Heart right ventricle (tissue), 16 donors: ENCODE results near the gene UBR2. TPM values are rescaled to one million over a fixed set of nuclear protein-coding genes. Genes with fewer than 3 reads are reported as not detected.
"Not testable (repeated sequence)": the region's sequence is repeated elsewhere in the genome, so short reads cannot be mapped to it uniquely, and the experiment has no call there.

Source experiments
- ATAC-seq, 8 donors: fragments of 200-7000 bp; cut with Tn5 transposase; one replicate each; pipeline ENCODE4 v1.9.1; 2020; ENCODE audit warnings: mild to moderate bottlenecking in 8 of 8, moderate library complexity in 8 of 8, moderate number of reproducible peaks in 1 of 8
- DNase-seq, 2 donors: peaks; one replicate each; pipeline ENCODE4 v3.0.0-alpha.2; 2020
- H3K27ac ChIP-seq, 10 donors: fragments of 200-600 bp; sonication (generic) in 2 of 10; one replicate each; pipeline versions ENCODE4 v1.5.0 to v1.8.0; 2020 to 2022; ENCODE audit warnings: mild to moderate bottlenecking in 3 of 10
- H3K27me3 ChIP-seq, 7 donors: fragments of 200-600 bp; one replicate each; pipeline ENCODE4 v1.8.0; 2021 to 2022; ENCODE audit warnings: mild to moderate bottlenecking in 2 of 7
- H3K36me3 ChIP-seq, 9 donors: fragments of 200-600 bp; sonication (generic) in 1 of 9; one replicate each; pipeline versions ENCODE4 v1.5.0 to v1.8.0; 2020 to 2022; ENCODE audit warnings: mild to moderate bottlenecking in 2 of 9
- H3K4me1 ChIP-seq, 9 donors: fragments of 200-600 bp; sonication (generic) in 1 of 9; one replicate each; pipeline versions ENCODE4 v1.5.0 to v1.8.0; 2020 to 2022; ENCODE audit warnings: mild to moderate bottlenecking in 4 of 9
- H3K4me3 ChIP-seq, 10 donors: fragments of 200-600 bp; sonication (generic) in 2 of 10; one replicate each; pipeline versions ENCODE4 v1.5.0 to v1.8.0; 2020 to 2022; ENCODE audit warnings: mild to moderate bottlenecking in 7 of 10, moderate library complexity in 2 of 10
- H3K9me3 ChIP-seq, 11 donors: fragments of 200-600 bp in 10 of 11; sonication (generic) in 2 of 11; one replicate each; pipeline versions ENCODE4 v1.5.0 to v1.8.0; 2013 to 2022; ENCODE audit warnings: mild to moderate bottlenecking in 2 of 11, control low read depth in 1 of 11, moderate library complexity in 1 of 11
- WGBS, 2 donors: extraction: QIAGEN DNeasy Blood & Tissue Kit; methylation state at CpG; one replicate each; pipeline ENCODE4 v1.1.7; 2013; ENCODE audit warnings: inconsistent platforms in 1 of 2; 5-methylcytosine and 5-hydroxymethylcytosine counted together
- intact Hi-C, 10 donors: fragments of 100-400 bp; cut with DNase I; formaldehyde crosslinking; loops; one replicate each; pipeline versions ENCODE4 v1.11.1 to v1.14.2; 2022
- polyA plus RNA-seq, 2 donors: library from polyadenylated mRNA; stranded (reverse); fragments of 200-250 nt; gene quantifications; one replicate each; pipeline ENCODE4 v1.2.3, GENCODE V29; 2013
- total RNA-seq, 10 donors: library from RNA; stranded (reverse); fragmentation: NEBNext Ultra II Directional in 3 of 10; extraction: Animal tissue kit (Norgen Biotek cat#: 25700) in 3 of 10; gene quantifications; one replicate each; pipeline versions ENCODE4 v1.2.1 to v1.2.4, GENCODE V29; 2021 to 2023
- TF ChIP-seq, protein P1 (sequence below), 9 donors: fragments of 200-600 bp; sonication (generic) in 2 of 9; IDR thresholded peaks; one replicate each; pipeline versions ENCODE4 v1.5.0 to v1.8.0; 2021 to 2022; ENCODE audit warnings: antibody characterized with exemption in 9 of 9, mild to moderate bottlenecking in 5 of 9, moderate library complexity in 1 of 9
- donor health status: Arrhythmogenic right ventricular cardiomyopathy.
- donor health status: ischemic (EF 13 %, LVEDD 7.1; RV severe dilation, severe dysfunction).
- donor health status: healthy with polysubstance abuse.
- donor health status: DM: no; HTN: yes; CAD: no.
- donor health status: DM: no; HTN: no; CAD: no.
- donor health status: ischemic (EF 25% LVEDD 6.9; RV normal size, moderate dysfunction).
- donor health status: ischemic (EF 25% LVEDD 5.7; RV mildly dilated, moderate dysfunction).
- donor health status: healthy.
- donor health status: DM: yes; HTN: yes; CAD: no.
- donor health status: Ischemic cardiomyopathy.
- donor health status: ischemic (EF 35%, LVEDD 5.7; RV mildly dilated, moderate dysfunction).
- donor health status: nonischemic (EF 11% LVEDD 7.7; RV severe dilation, severe dysfunction).
- donor health status: DM: yes; HTN: yes; CAD: no.
- donor health status: PGD.
- donor health status: ischemic (EF 29% LVEDD 5.4; RV normal size, mild dysfunction).
- donor health status: nonischemic (EF 23%, LVEDD 6.1; RV moderate dilation, normal function).

Gene UBR2
- total and polyA plus RNA-seq, 12 donors = 6.7 to 36.5 (median 34.4) TPM

DNA sequence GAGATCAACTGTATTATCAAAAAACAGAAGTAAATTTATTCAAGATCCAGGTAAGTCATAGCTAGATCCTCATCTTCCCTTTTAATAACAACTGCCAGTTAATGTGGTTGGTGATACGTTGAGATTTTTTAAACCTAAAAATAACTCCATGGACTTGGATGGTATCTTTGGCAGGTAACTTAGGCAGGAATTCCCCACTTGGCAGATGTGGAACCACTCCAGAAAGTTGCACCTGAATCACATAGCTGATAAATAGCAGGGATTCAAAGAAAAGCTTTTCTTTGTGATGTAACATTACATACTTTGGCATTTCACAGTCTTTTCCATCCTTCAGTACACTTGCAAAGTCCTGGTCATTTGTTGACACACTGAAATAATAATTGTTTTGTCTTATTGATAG, 96.0 kb downstream of the UBR2 start:
- no peaks in the 10 kb centered on the region for H3K27me3 ChIP-seq
- DNase-seq (no peak), ATAC-seq (no peak)
- WGBS, 2 donors = 25 to 31% methylated on average over 1 of the region's 1 CpG
- no peaks in the 10 kb centered on the region for H3K9me3 ChIP-seq
- intact Hi-C loops = loop anchor here in 8 of 10 donors (2.0 to 10.0 kb wide), 7 partner anchors 65 to 239 kb away; partner anchors contain the start of genes RPL7L1 (in 7 of the 8) and PRPH2 (in 2 of the 8)
- no peak overlapping the region for H3K27ac ChIP-seq
- peaks cover 0 to 97% (median 66%) of the 10 kb centered on the region in 9 donors for H3K36me3 ChIP-seq
- H3K4me3 ChIP-seq = no peak overlapping the region
- H3K4me1 ChIP-seq = no peaks in the 10 kb centered on the region
- TF ChIP-seq, protein P1, sequence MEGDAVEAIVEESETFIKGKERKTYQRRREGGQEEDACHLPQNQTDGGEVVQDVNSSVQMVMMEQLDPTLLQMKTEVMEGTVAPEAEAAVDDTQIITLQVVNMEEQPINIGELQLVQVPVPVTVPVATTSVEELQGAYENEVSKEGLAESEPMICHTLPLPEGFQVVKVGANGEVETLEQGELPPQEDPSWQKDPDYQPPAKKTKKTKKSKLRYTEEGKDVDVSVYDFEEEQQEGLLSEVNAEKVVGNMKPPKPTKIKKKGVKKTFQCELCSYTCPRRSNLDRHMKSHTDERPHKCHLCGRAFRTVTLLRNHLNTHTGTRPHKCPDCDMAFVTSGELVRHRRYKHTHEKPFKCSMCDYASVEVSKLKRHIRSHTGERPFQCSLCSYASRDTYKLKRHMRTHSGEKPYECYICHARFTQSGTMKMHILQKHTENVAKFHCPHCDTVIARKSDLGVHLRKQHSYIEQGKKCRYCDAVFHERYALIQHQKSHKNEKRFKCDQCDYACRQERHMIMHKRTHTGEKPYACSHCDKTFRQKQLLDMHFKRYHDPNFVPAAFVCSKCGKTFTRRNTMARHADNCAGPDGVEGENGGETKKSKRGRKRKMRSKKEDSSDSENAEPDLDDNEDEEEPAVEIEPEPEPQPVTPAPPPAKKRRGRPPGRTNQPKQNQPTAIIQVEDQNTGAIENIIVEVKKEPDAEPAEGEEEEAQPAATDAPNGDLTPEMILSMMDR (IDR thresholded peaks at IDR 0.05) = no peak

DNA sequence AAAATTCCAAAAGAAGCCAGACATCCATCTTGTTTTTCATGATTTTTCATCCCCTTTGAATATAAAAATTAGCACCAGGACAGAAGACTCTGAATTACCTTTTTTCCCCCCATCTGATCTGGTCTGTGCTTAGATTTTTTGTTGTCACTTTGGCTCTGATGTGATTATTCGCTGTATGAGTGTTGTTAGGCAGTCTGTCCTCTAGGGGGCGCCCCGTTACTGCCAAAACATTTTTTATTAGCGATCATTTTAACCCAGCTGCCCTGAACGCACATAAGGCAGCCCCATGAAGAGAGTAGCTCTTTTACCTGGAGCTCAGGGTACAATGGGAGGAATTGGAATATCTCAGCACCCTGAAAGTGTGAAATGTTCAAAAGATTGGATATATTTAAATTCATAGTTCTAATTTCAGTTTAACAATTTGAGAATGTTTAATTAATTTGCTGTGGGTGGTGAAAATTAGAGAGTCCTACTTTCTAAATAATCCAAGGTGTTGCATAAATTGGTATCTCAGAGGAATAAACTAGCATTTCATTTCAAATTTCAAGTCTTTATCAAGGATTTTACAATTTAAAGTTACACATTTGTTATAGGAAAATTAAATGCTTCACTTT, 97.8 kb downstream of the UBR2 start:
- Histone ChIP-seq H3K9me3 (no peaks in the 10 kb centered on the region), H3K27ac (no peak overlapping the region), H3K27me3 (no peaks in the 10 kb centered on the region), H3K4me3 (no peak overlapping the region), H3K4me1 (no peaks in the 10 kb centered on the region), H3K36me3 (peaks cover 0 to 97% (median 65%) of the 10 kb centered on the region in 9 donors)
- 1 to 2% methylated on average over 5 of the region's 5 CpGs for WGBS, 2 donors
- ATAC-seq (peak in 7 of 8 donors; percentile 61 to 90 (median 82)), DNase-seq (peak; percentile 68 to 81)
- intact Hi-C loops = loop anchor here (1.0 to 10.0 kb wide), 10 partner anchors 63 to 237 kb away; partner anchors contain the start of genes RPL7L1 (in 7 of the 10) and PRPH2 (in 2 of the 10)
- TF ChIP-seq, protein P1 (IDR thresholded peaks at IDR 0.05) = peak; percentile 81 to 95 (median 91)

DNA sequence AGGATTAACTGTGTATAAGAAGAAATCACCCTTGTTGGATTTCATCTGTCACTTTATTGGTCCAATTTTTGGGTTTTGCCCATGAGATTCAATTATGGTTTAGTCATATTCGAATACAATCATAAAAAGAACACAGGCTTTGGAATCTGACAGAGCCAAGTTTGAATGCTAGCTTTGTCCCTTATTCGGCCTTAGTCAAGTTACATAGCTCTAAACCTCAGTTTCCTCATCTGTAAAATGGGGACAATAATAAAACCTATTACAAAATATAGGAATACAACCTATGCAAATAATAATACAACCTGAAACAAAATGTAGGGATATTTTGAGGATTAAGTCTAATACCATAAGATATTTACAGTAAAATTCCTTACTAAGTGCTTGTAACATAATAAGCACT, 100.9 kb downstream of the UBR2 start:
- H3K4me1 ChIP-seq = no peaks in the 10 kb centered on the region
- ATAC-seq = no peak
- H3K9me3 ChIP-seq = no peaks in the 10 kb centered on the region
- TF ChIP-seq, protein P1 (IDR thresholded peaks at IDR 0.05) = no peak
- H3K27ac ChIP-seq = no peak overlapping the region
- H3K4me3 ChIP-seq = no peak overlapping the region
- intact Hi-C loops = loop anchor here in 7 of 10 donors (5.0 to 10.0 kb wide), 5 partner anchors 60 to 233 kb away; partner anchors contain the start of genes RPL7L1 (in 7 of the 7) and PRPH2 (in 2 of the 7)
- no peak for DNase-seq
- WGBS, 2 donors = 96 to 99% methylated on average over 2 of the region's 2 CpGs
- H3K27me3 ChIP-seq = no peaks in the 10 kb centered on the region
- H3K36me3 ChIP-seq = peaks cover 0 to 97% (median 57%) of the 10 kb centered on the region in 9 donors

DNA sequence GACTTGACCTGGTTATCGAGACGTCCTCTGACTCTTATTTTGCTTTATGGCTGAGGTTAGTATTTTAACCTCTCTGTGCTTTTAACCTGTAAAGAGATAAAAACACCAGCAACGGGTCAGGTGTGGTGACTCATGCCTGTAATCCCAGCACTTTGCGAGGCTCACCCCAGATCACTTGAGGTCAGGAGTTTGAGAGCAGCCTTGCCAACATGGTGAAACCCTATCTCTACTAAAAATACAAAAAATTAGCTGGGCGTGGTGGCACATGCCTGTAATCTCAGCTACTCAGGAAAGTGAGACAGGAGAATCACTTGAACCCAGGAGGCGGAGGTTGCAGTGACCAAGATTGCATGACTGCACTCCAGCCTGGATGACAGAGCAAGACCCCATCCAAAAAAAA, 110.5 kb downstream of the UBR2 start:
- DNase-seq, H3K9me3 ChIP-seq, H3K27me3 ChIP-seq, H3K27ac ChIP-seq, ATAC-seq, H3K4me1 ChIP-seq, intact Hi-C loops, H3K4me3 ChIP-seq: not testable (repeated sequence)
- H3K36me3 ChIP-seq = peaks cover 4 to 100% (median 89%) of the 10 kb centered on the region in 9 donors
- WGBS, 2 donors = 87 to 94% methylated on average over 6 of the region's 6 CpGs

DNA sequence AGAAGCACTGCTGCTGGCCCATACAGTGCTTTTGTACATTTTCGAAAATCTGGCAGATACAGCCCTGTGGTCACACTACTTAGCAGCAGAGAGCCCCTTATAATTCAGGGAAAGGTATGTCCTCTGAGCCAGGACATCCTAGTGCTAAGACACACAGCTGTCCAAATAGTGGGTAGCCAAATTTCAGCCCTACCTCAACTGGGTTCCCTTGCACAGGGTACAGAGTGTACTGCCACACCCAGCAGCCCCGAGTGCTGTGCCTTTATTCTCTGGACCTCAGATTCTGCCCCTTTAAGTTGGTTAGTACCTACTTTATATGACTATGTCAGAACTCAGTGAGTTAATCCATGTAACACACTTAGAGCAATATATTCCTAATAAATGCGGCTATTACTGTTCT, 111.0 kb downstream of the UBR2 start:
- H3K36me3 ChIP-seq = peaks cover 4 to 100% (median 89%) of the 10 kb centered on the region in 9 donors
- H3K27me3 ChIP-seq = no peaks in the 10 kb centered on the region
- no peaks in the 10 kb centered on the region for H3K9me3 ChIP-seq
- H3K4me1 ChIP-seq = no peaks in the 10 kb centered on the region
- TF ChIP-seq, protein P1 (IDR thresholded peaks at IDR 0.05) = no peak
- intact Hi-C loops = no loop called here
- ATAC-seq = no peak
- no peak for DNase-seq
- no peak overlapping the region for H3K4me3 ChIP-seq
- no peak overlapping the region for H3K27ac ChIP-seq
- WGBS, 2 donors = 92% methylated on average over 3 of the region's 3 CpGs
